ENCODE measurements around the gene DHX16.
"Not testable (repeated sequence)": the region's sequence is repeated elsewhere in the genome, so short reads cannot be mapped to it uniquely, and the experiment has no call there.

DNA sequence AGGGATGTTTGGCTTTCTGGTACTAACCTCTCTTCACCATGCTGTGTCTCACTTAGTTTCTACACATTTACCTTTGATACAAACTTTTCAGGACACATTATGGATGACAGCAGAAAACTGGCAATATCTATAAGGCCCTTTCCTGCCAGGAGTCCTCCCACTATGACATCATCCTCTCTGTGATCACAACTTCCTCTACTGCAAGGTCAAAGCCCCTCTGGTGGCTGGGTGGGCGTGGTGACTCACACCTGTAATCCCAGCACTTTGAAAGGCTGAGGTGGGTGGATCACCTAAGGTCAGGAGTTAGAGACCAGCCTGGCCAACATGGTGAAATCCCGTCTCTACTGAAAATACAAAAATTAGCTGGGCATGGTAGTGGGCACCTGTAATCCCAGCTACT, 6.5 kb downstream of the DHX16 start:
- TF ChIP-seq, protein P1, sequence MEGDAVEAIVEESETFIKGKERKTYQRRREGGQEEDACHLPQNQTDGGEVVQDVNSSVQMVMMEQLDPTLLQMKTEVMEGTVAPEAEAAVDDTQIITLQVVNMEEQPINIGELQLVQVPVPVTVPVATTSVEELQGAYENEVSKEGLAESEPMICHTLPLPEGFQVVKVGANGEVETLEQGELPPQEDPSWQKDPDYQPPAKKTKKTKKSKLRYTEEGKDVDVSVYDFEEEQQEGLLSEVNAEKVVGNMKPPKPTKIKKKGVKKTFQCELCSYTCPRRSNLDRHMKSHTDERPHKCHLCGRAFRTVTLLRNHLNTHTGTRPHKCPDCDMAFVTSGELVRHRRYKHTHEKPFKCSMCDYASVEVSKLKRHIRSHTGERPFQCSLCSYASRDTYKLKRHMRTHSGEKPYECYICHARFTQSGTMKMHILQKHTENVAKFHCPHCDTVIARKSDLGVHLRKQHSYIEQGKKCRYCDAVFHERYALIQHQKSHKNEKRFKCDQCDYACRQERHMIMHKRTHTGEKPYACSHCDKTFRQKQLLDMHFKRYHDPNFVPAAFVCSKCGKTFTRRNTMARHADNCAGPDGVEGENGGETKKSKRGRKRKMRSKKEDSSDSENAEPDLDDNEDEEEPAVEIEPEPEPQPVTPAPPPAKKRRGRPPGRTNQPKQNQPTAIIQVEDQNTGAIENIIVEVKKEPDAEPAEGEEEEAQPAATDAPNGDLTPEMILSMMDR (conservative IDR thresholded peaks at IDR 0.05; ENCODE audit: low read depth, low read length), result not testable (repeated sequence)
- TF ChIP-seq EZH2 (IDR thresholded peaks at IDR 0.05; ENCODE audit: borderline replicate concordance, low read depth, low read length, poor library complexity, severe bottlenecking), result not testable (repeated sequence)

Measured in A673 (cell line).